Skeletal muscle cell (primary cell): ENCODE data around the gene MAPKAPK2.

ENCODE experiments used
- DNase-seq: peaks from one replicate; pipeline ENCODE4 v3.0.0-alpha.2; 2010; ENCODE audit warnings: low read depth
- H3K4me3 ChIP-seq: 2 replicates; pipeline ENCODE4 v1.5.1; 2011; ENCODE audit warnings: low read depth, mild to moderate bottlenecking, control low read depth, low read length, moderate library complexity

The MAPKAPK2 gene

GRCh38 chr1:206696812-206697585 is 12.3 kb downstream of the MAPKAPK2 start:
- no peak overlapping the region for H3K4me3 ChIP-seq
- DNase-seq = no peak

GRCh38 chr1:206698011-206698410 is 13.3 kb downstream of the MAPKAPK2 start:
- no peak for DNase-seq
- no peak overlapping the region for H3K4me3 ChIP-seq

GRCh38 chr1:206699000-206699586 is 14.4 kb downstream of the MAPKAPK2 start:
- DNase-seq = no peak
- H3K4me3 ChIP-seq = no peak overlapping the region

DNA sequence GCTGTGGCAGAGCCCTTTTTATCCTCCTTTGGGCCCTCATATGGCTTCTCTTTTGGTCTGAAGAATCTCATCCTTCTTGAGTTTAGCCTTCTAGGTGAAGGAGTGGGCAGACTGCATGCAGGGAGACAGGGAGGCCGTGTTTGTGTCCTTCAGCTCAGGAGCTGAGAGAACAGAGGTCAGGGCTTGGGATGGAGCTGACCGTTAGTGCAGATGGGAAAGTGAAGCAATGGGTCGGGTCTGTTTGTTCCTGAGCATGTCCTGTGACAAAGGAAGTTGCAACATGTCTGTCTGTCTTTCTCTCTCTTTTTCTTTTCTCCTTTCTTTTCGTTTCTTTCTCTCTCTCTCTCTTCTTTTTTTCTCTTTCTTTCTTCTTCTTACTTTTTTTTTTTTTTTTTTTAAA is 14.9 kb downstream of the MAPKAPK2 start:
- no peak overlapping the region for H3K4me3 ChIP-seq
- no peak for DNase-seq

DNA sequence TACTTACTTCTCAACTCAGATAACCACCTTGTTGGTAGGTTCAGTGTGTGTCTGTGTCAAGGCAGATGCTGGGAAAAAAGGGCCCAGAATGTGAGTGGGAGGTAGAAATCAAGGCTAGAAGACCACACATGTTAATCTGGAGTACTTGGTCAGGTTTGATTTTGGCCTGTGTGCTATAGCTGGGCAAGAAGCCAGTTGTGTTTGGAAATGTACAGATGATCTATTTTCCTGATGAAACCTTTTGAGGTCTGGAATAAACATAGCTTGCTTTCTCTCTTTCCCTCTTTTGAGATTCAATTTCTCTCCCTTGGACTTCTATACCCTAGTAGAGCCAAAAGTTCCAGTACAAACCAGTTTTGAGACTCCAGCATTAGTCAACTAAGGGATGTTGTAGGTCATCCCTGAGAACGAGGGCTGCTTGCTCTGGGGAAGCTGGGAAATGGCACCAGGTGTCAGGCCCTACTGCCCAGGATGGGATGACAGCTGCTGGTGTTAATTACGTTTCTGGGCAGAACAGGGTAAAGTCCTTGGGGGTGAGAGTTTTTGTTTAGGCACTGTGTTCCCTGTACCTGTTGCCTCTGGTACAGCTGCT is 15.8 kb downstream of the MAPKAPK2 start:
- peak; percentile 75 for DNase-seq
- H3K4me3 ChIP-seq = no peak overlapping the region

- H3K4me3 ChIP-seq = no peak overlapping the region
- no peak for DNase-seq
These were observed 17.6 kb downstream of the MAPKAPK2 start for GRCh38 chr1:206702260-206702659.

DNA sequence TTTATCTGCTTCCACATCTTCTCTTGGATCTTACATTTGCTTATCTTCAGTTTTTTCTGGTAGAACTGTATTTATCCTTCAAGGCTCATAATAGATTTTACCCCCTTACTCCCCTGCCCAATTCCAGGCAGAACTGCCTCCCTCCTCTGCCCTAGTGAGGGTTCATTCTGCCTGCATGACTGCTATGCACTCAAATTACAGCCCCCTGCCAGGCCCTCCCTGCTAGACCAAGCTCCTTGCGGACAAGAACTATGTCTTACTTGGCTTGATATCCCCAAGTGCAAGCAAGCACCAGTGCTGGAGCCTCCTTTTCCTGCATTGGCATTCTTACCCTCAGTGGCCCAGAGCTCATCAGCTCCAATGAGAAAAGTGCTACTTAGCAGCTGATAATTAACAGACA is 18.1 kb downstream of the MAPKAPK2 start:
- no peak overlapping the region for H3K4me3 ChIP-seq
- no peak for DNase-seq

DNA sequence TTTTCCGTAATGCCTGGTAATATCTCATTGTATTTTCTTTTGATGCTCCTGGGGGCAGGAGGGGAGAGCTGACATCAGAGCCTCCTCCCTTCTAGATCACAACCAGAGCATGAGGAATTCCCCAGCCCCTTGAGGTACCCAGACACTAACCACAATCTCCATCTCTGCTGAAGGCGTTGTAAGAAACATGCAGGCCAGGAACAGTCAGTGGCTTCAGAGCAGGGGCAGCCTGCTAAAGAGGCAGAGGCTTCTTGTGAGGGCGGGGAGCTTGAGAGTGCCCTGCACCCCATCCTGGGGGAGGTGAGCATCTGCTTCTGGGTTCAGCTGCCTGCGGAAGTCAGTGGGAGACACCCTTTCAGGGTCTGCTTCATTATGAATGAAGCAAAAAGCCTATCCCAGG is 19.0 kb downstream of the MAPKAPK2 start:
- no peak overlapping the region for H3K4me3 ChIP-seq
- no peak for DNase-seq

- H3K4me3 ChIP-seq = no peak overlapping the region
- no peak for DNase-seq
These were observed 19.5 kb downstream of the MAPKAPK2 start for GRCh38 chr1:206704226-206704625.

GRCh38 chr1:206705191-206705590 is 20.5 kb downstream of the MAPKAPK2 start:
- peak overlapping the region; percentile 0 for H3K4me3 ChIP-seq
- DNase-seq = peak; percentile 83

GRCh38 chr1:206705726-206706297 is 21.1 kb downstream of the MAPKAPK2 start:
- DNase-seq = no peak
- H3K4me3 ChIP-seq = peak overlapping the region; percentile 0

- peak; percentile 99 for DNase-seq
- no peak overlapping the region for H3K4me3 ChIP-seq
These were observed 21.6 kb downstream of the MAPKAPK2 start for GRCh38 chr1:206706298-206706791.

DNA sequence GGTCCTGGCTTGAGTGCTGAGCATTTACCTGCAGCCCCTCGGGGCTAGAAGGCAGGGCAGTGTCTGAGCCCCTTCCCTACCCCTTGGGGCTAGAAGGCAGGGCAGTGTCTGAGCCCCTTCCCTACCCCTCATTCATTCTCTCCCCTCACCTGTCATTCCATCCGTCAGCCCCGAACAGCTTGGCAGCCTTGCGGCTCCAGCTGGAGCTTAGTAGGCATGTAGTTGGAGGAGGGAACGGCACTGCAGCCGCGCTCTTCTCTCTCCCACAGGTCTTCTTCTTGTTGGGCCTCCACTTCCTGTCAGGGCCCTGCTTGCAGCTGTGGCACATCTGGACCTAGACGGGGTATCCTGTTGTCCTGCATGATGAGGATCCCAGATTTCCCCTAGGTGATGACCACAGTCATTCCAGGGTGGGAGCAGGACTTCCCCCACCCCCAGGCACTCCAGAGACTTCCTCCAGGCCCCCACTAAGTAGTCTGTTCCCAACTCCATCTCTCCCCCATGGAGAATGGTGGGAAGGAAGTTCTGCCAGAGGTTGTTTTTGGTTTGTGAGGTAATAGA is 22.2 kb downstream of the MAPKAPK2 start:
- DNase-seq = no peak
- H3K4me3 ChIP-seq = no peak overlapping the region

- no peak overlapping the region for H3K4me3 ChIP-seq
- DNase-seq = no peak
These were observed 23.4 kb downstream of the MAPKAPK2 start for GRCh38 chr1:206708058-206708457.

DNA sequence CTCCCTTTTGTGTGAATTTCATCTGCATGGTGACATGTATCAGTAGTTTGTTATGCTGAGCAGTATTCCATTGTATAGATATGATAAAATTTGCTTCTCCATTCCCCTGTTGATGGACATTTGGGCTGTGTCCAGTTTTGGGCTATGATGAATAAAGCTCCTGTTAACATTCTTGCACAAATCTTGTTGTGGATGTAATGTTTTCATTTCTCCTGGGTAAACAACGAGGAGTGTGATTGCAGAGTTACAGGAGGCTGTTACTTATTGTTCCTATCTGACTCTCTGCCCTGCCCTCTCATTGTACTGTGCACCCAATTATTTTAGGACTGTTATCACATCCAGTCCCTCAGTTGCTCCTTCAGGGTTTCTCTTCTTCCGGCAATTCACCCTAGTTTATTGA is 24.2 kb downstream of the MAPKAPK2 start:
- DNase-seq = no peak
- H3K4me3 ChIP-seq = no peak overlapping the region

DNA sequence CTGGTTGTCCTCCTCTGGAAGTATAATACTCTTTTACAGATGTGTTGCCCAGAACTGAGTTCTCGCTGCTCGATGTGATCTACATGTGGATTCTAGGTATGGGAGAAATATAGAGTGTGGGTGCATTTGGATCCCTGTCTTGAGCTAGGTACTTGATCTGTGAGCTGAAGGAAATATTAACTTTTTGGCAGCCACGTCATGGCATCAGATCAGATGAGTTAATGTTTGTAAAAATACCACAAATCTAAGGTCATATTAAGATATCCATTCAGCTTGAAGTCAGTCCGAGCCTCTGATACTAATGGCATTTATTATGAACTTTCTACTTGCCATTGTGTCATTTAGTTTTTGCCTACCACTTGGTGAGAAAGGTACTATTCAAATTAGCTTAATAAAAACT is 24.6 kb downstream of the MAPKAPK2 start:
- no peak for DNase-seq
- H3K4me3 ChIP-seq = no peak overlapping the region

- H3K4me3 ChIP-seq = no peak overlapping the region
- peak; percentile 47 for DNase-seq
These were observed 25.2 kb downstream of the MAPKAPK2 start for GRCh38 chr1:206709772-206710459.

DNA sequence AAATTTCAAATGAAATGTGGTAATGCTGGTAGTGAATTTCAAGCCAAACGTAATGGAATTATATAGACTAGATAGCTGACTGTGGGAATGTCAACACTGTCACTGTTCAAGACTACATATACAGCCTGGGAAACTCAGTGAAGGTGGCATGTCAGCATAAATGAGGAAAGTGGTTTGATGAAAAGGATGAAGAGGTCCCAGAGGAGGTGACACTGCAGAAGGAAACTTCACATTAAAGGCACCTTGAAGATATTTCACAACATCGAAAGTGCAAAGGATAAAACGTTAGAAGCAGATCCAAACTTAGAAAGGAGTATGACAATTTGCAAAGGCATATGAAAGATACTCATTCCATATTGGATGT is 25.7 kb downstream of the MAPKAPK2 start:
- DNase-seq = no peak
- H3K4me3 ChIP-seq = no peak overlapping the region

DNA sequence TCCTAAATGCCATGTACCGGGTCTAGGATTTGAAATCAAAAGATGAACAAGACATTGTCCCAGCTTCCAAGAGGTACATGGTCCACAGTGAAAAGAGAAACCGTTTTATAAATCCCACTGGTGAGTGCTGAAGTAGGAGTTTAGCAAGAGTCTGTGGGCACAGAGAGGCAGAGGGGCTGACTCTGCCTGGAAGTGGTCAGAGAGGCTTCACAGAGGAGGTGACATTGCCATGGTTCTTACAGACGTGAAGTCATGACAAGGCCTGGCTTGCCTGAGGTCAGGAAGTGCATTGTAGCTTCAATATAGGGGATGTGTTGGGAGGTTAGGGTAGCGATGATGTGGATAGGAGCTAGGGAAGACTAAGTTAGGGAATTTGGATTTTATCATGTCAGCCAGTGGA is 28.4 kb downstream of the MAPKAPK2 start:
- no peak overlapping the region for H3K4me3 ChIP-seq
- no peak for DNase-seq

DNA sequence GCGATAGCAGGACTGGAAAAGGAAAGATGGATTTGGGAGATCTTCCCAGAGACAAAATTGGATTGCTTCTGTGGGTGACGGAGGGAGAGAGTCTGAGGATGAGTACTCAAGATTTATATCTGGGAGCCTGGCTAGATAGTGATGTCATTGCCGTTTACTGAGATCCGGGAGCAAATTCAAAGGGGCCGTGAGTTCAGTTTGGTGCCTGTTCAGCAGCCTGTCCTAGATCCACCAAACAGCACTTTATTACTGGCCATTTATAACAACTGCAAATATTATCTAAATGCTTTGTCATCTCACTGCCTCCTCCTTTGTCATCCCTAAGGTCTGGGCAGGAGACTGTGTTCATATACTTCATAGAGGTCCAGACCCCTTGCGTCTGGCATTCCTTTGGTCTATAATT is 29.2 kb downstream of the MAPKAPK2 start:
- DNase-seq = no peak

More for the DNA sequence above, 29.2 kb downstream of the MAPKAPK2 start:
- H3K4me3 ChIP-seq = no peak overlapping the region
